Measurements from ENCODE around the gene SPRED2.
A peak's percentile ranks its signal among the peaks of the same experiment; 100 is the strongest.

Gene SPRED2

GRCh38 chr2:65411056-65411795, 21.2 kb downstream of the SPRED2 start:
- DNase-seq, result no peak

DNA sequence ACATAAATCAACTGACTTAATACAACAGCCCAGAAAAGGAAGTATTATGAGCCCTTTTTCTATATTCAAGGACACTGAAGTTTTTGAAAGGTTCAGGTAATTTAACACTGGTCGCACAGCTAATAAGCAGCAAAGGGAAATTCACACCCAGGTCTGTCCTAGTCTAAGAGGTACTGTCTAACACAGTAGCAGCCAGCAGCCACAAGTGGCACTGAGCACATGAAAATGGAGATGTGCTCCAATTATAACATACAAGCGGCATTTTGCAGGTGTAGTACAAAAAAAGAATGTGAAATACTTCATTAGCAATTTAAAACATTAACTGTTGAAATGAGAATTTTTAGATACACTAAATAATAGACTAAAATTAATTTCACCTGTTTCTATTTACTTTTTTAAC, 23.4 kb downstream of the SPRED2 start:
- DNase-seq, result no peak

DNA sequence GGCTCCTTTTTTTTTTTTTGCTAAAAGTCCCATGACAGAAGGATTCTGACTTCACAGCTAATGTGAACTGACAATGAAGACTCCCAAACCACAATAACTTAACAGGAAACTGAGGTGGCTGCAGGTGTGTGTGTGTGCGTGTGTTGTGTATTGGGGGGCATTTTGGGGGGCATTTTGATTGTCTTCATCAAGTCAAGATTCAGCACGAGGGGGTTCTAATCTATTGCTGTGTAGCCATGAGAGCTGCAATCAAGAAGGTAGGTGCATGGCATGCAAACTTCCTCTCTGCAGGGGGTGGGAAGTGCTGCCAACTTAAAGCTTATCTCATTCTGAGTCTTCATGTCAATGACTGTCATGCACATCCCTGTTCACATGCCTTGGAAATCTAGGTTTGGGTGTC, 25.2 kb downstream of the SPRED2 start:
- DNase-seq, result no peak

- no peak for DNase-seq
Observed at GRCh38 chr2:65404988-65405697, 27.3 kb downstream of the SPRED2 start.

- DNase-seq, result no peak
Observed at GRCh38 chr2:65403529-65403915, 28.9 kb downstream of the SPRED2 start.

DNA sequence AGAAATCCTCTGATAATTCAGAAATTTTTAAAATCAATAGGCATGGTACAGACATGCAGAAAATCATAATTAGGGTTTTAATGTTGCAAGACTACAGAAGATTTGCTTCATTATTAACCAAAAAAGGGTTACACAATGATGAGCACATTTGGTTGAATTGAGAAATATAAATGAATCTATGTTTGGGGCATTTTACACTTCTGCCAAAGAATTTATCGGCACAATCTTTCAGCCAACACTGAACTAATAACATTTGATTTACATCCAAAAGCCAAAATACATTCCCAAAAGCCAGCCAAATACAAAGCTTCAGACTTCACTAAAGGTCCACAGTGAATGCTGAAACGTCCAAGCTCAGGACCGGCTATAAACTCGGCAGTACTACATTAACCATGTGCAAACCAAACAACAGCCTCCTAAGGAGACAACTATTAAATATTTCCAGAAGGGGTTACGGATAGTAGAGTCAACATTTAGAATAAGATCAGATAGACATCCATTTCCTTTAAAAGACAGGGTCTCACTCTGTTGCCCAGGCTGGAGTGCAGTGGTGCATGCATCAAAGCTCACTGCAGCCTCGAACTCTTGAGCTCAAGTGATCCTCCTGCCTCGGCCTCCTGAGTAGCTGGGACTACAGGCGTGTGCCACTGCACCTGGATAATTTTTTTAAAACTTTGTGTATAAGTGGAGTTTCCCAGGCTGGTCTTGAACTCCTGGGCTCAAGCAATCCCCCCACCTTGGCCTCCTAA, 29.4 kb downstream of the SPRED2 start:
- DNase-seq, result no peak

GRCh38 chr2:65402323-65402722, 30.1 kb downstream of the SPRED2 start:
- no peak for DNase-seq

- no peak for DNase-seq
Observed at GRCh38 chr2:65397122-65397521, 35.3 kb downstream of the SPRED2 start.

DNA sequence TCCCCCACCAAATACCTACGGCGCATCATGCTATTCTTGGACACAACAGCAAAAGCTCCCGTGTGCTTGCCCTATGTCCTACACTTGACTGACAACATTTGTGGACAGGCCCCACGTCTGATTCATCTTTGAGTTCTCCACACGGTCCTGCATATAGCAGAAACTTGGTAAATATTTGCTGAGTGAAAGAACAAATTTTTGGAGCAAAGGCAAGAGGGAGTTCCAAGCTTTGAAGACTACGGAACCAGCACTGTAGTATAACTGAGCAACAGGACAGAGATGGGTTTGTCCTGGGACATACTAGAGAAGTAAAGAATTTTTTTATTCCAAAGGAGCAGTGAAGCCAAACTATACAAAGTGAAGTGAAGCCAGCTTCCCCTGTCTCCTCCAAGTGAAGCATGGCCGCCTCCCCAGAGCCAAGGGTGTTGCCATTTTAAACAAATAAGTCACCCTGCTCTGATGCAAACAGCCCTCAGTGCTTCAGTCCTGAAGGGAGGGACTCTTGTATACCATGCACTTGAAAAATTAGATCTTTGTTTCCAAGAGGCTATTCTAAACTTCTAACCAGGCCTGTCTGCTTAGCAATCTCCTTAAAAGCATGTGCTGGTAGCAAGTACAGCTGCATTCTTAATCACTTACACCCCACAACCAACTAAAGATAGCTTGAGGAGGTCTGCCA, 35.9 kb downstream of the SPRED2 start:
- DNase-seq, result peak; percentile 48

- peak; percentile 6 for DNase-seq
Observed at GRCh38 chr2:65395621-65396347, 36.6 kb downstream of the SPRED2 start.

DNA sequence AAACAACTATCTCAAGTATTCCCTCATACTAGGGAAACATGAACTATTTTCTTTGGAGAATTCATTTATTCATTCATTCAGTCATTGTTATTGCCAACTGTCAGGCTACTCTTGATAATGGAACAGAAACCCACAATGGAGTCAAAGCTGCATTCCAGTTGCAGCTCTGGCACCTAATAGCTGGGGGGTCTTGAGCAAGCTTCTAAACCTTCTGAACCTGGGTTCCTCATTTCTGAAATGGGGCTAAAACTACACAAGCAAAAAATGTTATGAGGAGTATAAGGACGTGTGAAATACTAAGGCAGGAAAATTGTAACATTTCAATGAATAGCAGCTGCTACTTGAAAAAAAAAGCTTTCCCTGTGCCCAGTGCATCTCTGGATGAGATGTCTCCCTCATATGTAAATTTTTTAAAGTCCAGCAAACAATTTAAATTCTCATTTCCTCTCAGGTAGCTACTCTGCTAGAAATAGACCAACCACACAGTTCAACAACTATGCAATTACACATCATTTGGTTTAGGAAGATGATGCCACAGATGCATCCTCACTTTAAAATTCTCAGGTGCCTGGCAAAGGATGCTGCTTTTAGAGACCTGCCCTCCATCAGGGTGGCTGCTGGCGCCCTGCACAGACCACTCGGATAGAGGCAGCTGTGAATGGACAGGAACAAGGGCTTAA, 38.5 kb downstream of the SPRED2 start:
- no peak for DNase-seq

- DNase-seq, result no peak
Observed at GRCh38 chr2:65393046-65393445, 39.4 kb downstream of the SPRED2 start.

DNA sequence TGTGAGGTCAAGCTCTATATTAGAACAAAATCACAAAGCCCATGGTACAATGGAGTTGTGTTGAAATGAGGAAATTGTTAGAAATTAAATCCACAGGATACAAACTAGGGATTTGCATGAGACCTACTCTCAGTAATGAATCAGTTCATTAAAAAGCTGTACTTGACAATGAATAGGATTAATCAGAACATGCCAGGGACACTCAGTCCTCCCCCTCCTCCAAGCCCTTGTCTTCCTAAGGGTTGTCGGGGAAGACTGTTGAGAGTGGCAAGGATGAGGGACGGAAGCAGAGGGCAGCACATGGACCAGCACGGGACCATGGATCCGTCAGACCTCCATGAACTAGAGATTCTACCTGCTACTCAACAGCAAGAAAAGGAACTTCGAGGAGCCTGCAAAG, 39.8 kb downstream of the SPRED2 start:
- no peak for DNase-seq

DNA sequence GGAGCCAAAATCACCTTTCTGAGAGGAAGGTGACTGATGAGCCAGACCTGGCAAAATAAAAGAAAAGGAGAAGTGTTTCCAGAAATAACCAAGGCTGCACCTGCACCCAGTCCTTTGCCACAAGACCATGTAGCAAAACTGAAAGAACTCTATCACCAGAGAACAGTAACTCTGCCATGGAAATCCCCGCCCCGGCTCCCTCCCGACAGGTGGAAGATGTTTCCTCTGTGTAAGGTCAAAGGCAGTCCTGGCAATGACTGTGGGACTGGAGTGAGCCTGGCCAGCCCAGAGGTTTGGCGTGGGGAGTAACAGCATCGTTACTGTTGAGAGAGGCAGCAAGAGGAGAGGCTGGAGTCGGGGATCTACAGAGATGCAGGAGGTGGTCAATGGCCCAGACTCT, 42.3 kb downstream of the SPRED2 start:
- DNase-seq, result no peak

GRCh38 chr2:65389476-65389875, 42.9 kb downstream of the SPRED2 start:
- no peak for DNase-seq

DNA sequence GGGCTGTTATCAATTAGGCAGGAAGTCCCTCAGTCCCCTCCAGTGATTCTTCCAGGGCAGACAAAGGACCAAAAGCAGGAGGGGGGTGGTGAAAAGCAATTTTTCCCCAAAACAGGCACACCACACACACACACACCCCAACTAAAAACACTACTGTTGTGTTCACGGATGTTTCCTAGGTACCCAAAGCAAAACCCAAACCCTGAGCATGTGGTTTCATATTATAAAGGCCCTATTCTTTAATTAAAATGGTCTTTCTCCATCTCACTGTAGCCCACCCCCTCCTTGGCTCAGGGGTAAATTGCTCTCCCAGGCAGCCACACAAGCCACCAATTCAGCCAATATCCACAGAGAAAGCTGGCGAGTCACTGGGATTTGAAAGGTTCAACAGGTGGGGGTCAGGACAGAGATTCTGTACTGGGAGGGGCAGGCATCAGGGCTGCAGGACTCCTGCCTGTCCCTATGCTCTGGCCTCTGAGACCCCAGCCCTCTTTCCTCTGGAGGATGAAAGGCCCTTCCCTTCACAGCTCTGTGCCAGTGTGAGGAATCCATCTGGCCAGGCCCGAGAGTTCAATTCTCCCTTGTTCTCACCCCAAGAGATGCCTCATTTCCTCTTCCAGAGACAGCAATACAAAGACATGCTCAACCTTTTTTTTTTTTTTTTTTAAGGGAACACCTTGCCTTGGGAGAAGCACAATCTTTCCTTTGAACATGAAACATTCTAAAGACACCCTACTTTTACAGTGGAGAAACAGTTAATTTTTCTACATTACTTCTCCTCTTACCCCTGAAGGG, 43.6 kb downstream of the SPRED2 start:
- DNase-seq, result no peak

DNA sequence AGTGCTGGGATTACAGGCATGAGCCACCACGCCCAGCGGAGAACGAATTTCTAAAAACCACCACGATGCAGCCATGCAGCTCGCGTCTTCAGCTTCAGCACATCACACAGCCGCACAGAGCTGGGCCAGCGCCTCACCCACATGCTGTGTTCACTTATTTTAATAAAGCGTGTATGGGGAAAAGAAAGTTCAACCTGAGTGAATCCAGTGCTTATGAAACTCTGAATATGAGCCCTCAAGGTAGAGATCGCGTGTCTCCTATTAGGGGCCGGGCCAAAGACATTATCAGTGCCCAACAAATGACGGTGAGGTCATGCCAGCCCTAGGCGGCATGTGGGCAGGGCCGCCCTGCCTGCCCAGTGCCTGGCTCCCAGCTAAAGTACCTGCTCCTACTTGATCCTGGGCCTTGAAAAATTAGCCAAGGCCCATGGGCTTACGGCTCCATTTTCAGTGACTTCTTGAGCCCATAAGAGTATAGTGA, 44.3 kb downstream of the SPRED2 start:
- DNase-seq, result no peak

- no peak for DNase-seq
Observed at GRCh38 chr2:65386989-65387388, 45.4 kb downstream of the SPRED2 start.

GRCh38 chr2:65386344-65386743, 46.1 kb downstream of the SPRED2 start:
- no peak for DNase-seq

DNA sequence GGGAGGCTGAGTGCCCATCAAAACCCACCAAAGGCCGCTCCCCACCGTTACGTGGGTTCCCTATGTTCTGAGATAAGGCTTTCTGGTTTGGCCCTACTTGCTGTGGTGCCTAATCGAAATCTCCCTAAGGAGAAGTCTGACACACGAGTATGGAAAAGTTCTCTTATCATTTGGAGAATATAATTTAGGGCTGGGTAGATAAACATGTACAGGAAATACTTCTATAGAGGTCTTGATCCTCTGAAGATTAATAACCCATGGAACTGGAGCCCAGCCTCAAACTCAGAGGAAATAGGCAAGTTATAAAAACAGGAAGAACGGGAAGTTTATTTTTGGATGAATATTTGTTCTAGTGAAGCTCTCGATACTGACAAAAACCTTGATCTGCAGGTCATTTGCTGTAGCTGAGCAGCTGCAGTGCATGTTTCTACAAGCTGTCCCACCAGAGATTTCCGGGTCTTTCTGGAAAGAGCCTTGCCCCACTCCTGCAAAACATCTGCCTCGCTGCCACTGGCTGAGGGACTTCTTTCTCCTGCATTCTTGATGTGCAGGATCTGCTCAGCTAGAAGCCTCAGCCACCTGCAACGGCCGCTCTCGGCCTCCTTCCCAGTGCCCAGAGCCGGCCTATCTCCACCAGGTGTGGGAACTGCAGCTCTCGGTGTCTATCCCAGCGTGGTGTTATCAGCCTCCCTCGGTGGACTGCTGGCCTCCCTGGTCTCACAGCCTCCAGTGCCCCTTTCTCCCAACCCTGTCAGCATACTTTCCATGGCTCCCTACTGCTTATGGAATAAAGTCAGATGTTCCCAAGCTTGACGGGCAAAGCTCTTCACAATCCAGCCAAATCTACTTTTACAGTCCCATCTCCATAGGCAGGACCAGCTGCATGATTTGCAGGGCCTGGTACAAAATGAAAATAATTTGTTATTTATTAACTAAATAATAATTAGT, 48.6 kb downstream of the SPRED2 start:
- no peak for DNase-seq
